Measurements from ENCODE around the gene LUZP4. TPM values are rescaled to one million over a fixed set of nuclear protein-coding genes. Genes with fewer than 3 reads are reported as not detected.
A peak's percentile ranks its signal among the peaks of the same experiment; 100 is the strongest.

LUZP4 gene
- total RNA-seq, 1 donor from 2014 or later, result not detected

DNA sequence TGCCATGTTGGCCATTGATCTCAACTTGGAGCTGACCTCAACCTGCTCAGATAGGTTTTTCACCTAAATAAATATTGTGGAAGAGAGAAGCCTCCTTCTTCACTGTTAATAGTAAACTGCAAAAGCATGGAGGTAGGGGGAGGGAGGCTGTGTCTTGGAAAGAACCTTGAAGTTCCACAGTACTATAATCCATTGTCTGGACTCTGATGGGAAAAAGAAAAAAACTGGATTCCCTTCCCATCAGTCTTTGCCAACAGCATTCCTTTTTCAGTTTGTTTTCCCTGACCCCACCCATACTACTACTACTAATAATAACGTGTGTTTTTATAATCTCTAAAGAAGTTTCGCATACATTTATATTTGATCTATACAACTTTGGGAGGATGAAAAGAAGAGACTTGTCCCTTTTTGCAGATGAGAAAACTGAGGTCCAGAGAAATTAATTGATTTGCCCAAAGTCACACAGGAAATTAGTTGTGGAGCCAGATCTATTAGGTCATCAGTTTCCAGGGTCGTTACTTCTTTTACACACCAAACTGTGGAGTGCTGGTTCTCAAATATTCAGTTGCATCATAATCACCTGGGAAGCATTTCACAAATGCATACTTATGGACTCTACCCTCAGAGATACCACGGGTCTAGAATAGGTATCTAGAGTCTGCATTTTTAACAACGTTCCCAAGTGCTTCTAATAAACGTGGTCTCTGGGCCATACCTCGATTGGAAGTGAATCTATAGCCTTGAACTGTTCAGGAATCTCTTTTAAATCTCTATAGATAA, 59.1 kb downstream of the LUZP4 start:
- TF ChIP-seq, protein P1, sequence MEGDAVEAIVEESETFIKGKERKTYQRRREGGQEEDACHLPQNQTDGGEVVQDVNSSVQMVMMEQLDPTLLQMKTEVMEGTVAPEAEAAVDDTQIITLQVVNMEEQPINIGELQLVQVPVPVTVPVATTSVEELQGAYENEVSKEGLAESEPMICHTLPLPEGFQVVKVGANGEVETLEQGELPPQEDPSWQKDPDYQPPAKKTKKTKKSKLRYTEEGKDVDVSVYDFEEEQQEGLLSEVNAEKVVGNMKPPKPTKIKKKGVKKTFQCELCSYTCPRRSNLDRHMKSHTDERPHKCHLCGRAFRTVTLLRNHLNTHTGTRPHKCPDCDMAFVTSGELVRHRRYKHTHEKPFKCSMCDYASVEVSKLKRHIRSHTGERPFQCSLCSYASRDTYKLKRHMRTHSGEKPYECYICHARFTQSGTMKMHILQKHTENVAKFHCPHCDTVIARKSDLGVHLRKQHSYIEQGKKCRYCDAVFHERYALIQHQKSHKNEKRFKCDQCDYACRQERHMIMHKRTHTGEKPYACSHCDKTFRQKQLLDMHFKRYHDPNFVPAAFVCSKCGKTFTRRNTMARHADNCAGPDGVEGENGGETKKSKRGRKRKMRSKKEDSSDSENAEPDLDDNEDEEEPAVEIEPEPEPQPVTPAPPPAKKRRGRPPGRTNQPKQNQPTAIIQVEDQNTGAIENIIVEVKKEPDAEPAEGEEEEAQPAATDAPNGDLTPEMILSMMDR (IDR thresholded peaks at IDR 0.05), result no peak
- H3K36me3 ChIP-seq, result no peaks in the 10 kb centered on the region
- no peak overlapping the region for H3K4me3 ChIP-seq
- H3K4me1 ChIP-seq, result peaks cover 0 to 19% of the 10 kb centered on the region in 2 donors
- peak overlapping the region in 1 of 2 donors; percentile 27 for H3K27ac ChIP-seq
- H3K9me3 ChIP-seq, result no peaks in the 10 kb centered on the region
- H3K27me3 ChIP-seq, result no peaks in the 10 kb centered on the region
- DNase-seq (ENCODE audit: low spot score in 2 of 2), result no peak
- intact Hi-C loops (cut with DNase I), result no loop called here

GRCh38 chrX:115350711-115351381, 61.3 kb downstream of the LUZP4 start:
- Histone ChIP-seq H3K27me3 (no peaks in the 10 kb centered on the region), H3K4me1 (peaks cover 0 to 3% of the 10 kb centered on the region in 2 donors), H3K36me3 (no peaks in the 10 kb centered on the region), H3K27ac (peak overlapping the region; percentile 4 to 41), H3K4me3 (no peak overlapping the region), H3K9me3 (no peaks in the 10 kb centered on the region)
- no peak for DNase-seq (ENCODE audit: low spot score in 2 of 2)
- TF ChIP-seq, protein P1 (IDR thresholded peaks at IDR 0.05), result no peak
- intact Hi-C loops (cut with DNase I), result no loop called here

GRCh38 chrX:115356369-115356768, 66.9 kb downstream of the LUZP4 start:
- DNase-seq (ENCODE audit: low spot score in 2 of 2), result no peak
- Histone ChIP-seq H3K27me3 (no peaks in the 10 kb centered on the region), H3K4me3 (no peak overlapping the region), H3K27ac (peak overlapping the region; percentile 73 to 84), H3K4me1 (peaks cover 0 to 7% of the 10 kb centered on the region in 2 donors), H3K36me3 (no peaks in the 10 kb centered on the region), H3K9me3 (no peaks in the 10 kb centered on the region)
- TF ChIP-seq, protein P1 (IDR thresholded peaks at IDR 0.05), result no peak
- intact Hi-C loops (cut with DNase I), result loop anchor here (5.0 kb wide), 1 partner anchor 206 kb away; the partner anchor contains the start of gene PLS3

Other genes starting within 250 kb of the LUZP4 start
- gene RBMXL3, start 100.3 kb upstream of the LUZP4 start, total RNA-seq, result not detected
- 5.2 TPM for gene LRCH2, start 55.6 kb upstream of the LUZP4 start, total RNA-seq

Data from ascending aorta (tissue), 2 donors.